Mesenchymal stem cell (in vitro differentiated cells and primary cell): Measurements from ENCODE around the gene GLRX2.

Experiments
- DNase-seq: peaks from one replicate; pipeline ENCODE4 v3.0.0-alpha.2; 2013
- H2AFZ ChIP-seq: one replicate; pipeline ENCODE4 v1.6.1; 2013; ENCODE audit warnings: low read depth, mild to moderate bottlenecking, control low read depth, inconsistent platforms, low read length, moderate library complexity
- H2AK5ac ChIP-seq: 2 replicates; pipeline ENCODE4 v1.6.1; 2013; ENCODE audit warnings: low read length, moderate library complexity, mild to moderate bottlenecking, inconsistent platforms; ENCODE audit not compliant: severe bottlenecking
- H2BK120ac ChIP-seq: one replicate; pipeline ENCODE4 v1.6.1; 2013; ENCODE audit warnings: low read depth, mild to moderate bottlenecking, inconsistent platforms, low read length, moderate library complexity
- H2BK12ac ChIP-seq, 2 experiments: one replicate each; pipeline ENCODE4 v1.6.1; 2013; ENCODE audit warnings: inconsistent platforms in 2 of 2, low read length in 2 of 2, mild to moderate bottlenecking in 2 of 2, moderate library complexity in 2 of 2, control low read depth in 1 of 2
- H2BK15ac ChIP-seq: one replicate; pipeline ENCODE4 v1.6.1; 2013; ENCODE audit warnings: mild to moderate bottlenecking, low read depth, inconsistent platforms; ENCODE audit not compliant: poor library complexity, severe bottlenecking
- H2BK5ac ChIP-seq: 2 replicates; pipeline ENCODE4 v1.6.1; 2013; ENCODE audit warnings: low read depth, mild to moderate bottlenecking, low read length, control low read depth, inconsistent platforms; ENCODE audit not compliant: poor library complexity, severe bottlenecking
- H3K14ac ChIP-seq, 2 experiments: one replicate each; pipeline ENCODE4 v1.6.1; 2013; ENCODE audit warnings: inconsistent platforms in 2 of 2, low read length in 2 of 2, control low read depth in 1 of 2, mild to moderate bottlenecking in 1 of 2, moderate library complexity in 1 of 2
- H3K18ac ChIP-seq, 2 experiments: one replicate each; pipeline ENCODE4 v1.6.1; 2013; ENCODE audit warnings: inconsistent platforms in 2 of 2, low read length in 2 of 2, control low read depth in 1 of 2, low read depth in 1 of 2, mild to moderate bottlenecking in 1 of 2
- H3K23ac ChIP-seq, 2 experiments: one replicate each; pipeline ENCODE4 v1.6.1; 2013; ENCODE audit warnings: inconsistent platforms in 2 of 2, low read length in 2 of 2, mild to moderate bottlenecking in 2 of 2, moderate library complexity in 2 of 2, control low read depth in 1 of 2
- H3K27ac ChIP-seq: 2 replicates; pipeline ENCODE4 v1.5.1; 2013; ENCODE audit warnings: mild to moderate bottlenecking, moderate library complexity, low read length, control low read depth, inconsistent platforms; ENCODE audit not compliant: poor library complexity, severe bottlenecking
- H3K27me3 ChIP-seq, 2 experiments: 2 replicates each; pipeline versions ENCODE4 v1.6.1 to v1.7.0; 2013; ENCODE audit warnings: low read length in 2 of 2, mild to moderate bottlenecking in 2 of 2, moderate library complexity in 2 of 2, control low read depth in 1 of 2, inconsistent platforms in 1 of 2; ENCODE audit not compliant: control insufficient read depth in 1 of 2, insufficient read depth in 1 of 2
- H3K36me3 ChIP-seq, 2 experiments: 2 replicates each; pipeline versions ENCODE4 v1.6.1 to v1.7.0; 2013; ENCODE audit warnings: low read length in 2 of 2, control low read depth in 1 of 2, inconsistent platforms in 1 of 2, low read depth in 1 of 2, mild to moderate bottlenecking in 1 of 2; ENCODE audit not compliant: insufficient read depth in 2 of 2, control insufficient read depth in 1 of 2
- H3K4ac ChIP-seq, 2 experiments: one replicate each; pipeline ENCODE4 v1.6.1; 2013; ENCODE audit warnings: inconsistent platforms in 2 of 2, low read length in 2 of 2, mild to moderate bottlenecking in 2 of 2, moderate library complexity in 2 of 2, control low read depth in 1 of 2, low read depth in 1 of 2
- H3K4me1 ChIP-seq: 2 replicates; pipeline ENCODE4 v1.6.1; 2013; ENCODE audit warnings: low read depth, low read length, control low read depth; ENCODE audit not compliant: control insufficient read depth, insufficient read depth
- H3K4me2 ChIP-seq: 2 replicates; pipeline ENCODE4 v1.6.1; 2013; ENCODE audit warnings: low read length, mild to moderate bottlenecking, inconsistent platforms; ENCODE audit not compliant: poor library complexity, severe bottlenecking
- H3K4me3 ChIP-seq, 2 experiments: 2 replicates each; pipeline versions ENCODE4 v1.5.1 to v1.7.0; 2013; ENCODE audit warnings: low read length in 2 of 2, mild to moderate bottlenecking in 2 of 2, control low read depth in 1 of 2, low read depth in 1 of 2; ENCODE audit not compliant: insufficient read depth in 1 of 2
- H3K79me1 ChIP-seq: replicated peaks from 2 replicates; pipeline ENCODE4 v1.6.1; 2013; ENCODE audit warnings: mild to moderate bottlenecking, control low read depth, low read length, inconsistent platforms; ENCODE audit not compliant: poor library complexity, severe bottlenecking
- H3K9ac ChIP-seq: 2 replicates; pipeline ENCODE4 v1.7.0; 2013; ENCODE audit warnings: mild to moderate bottlenecking, low read length, moderate library complexity
- H3K9me3 ChIP-seq: 2 replicates; pipeline ENCODE4 v1.7.0; 2013; ENCODE audit warnings: mild to moderate bottlenecking, low read length; ENCODE audit not compliant: control insufficient read depth
- H4K8ac ChIP-seq: one replicate; pipeline ENCODE4 v1.6.1; 2013; ENCODE audit warnings: inconsistent platforms, mild to moderate bottlenecking, low read length, moderate library complexity
- H4K91ac ChIP-seq: one replicate; pipeline ENCODE4 v1.6.1; 2013; ENCODE audit warnings: mild to moderate bottlenecking, low read length, inconsistent platforms
- WGBS: methylation state at CpG from one replicate; pipeline ENCODE4 v1.1.7; 2013; ENCODE audit warnings: mixed read lengths; 5-methylcytosine and 5-hydroxymethylcytosine counted together

Gene GLRX2

GRCh38 chr1:193060406-193060805, 44.8 kb downstream of the GLRX2 start:
- H2AK5ac ChIP-seq, result no peak overlapping the region
- peak overlapping the region; percentile 62 for H3K27ac ChIP-seq
- H3K9ac ChIP-seq, result peak overlapping the region; percentile 99
- no peak overlapping the region for H4K8ac ChIP-seq
- no peak overlapping the region for H2BK120ac ChIP-seq
- no peak overlapping the region for H2BK12ac ChIP-seq
- no peak overlapping the region for H2BK5ac ChIP-seq
- H3K4ac ChIP-seq, result no peak overlapping the region
- peak overlapping the region; percentile 77 for H3K4me2 ChIP-seq
- peak overlapping the region in 1 of 2 experiments; percentile 90 for H3K4me3 ChIP-seq
- H3K18ac ChIP-seq, result no peak overlapping the region
- no peaks in the 10 kb centered on the region for H3K79me1 ChIP-seq
- H3K36me3 ChIP-seq, result no peaks in the 10 kb centered on the region
- WGBS, result 43% methylated on average over 3 of the region's 4 CpGs
- H2BK15ac ChIP-seq, result no peak overlapping the region
- H3K9me3 ChIP-seq, result no peaks in the 10 kb centered on the region
- H3K14ac ChIP-seq, result no peak overlapping the region
- H3K23ac ChIP-seq, result no peak overlapping the region
- H3K27me3 ChIP-seq, result no peaks in the 10 kb centered on the region
- peaks cover 4% of the 10 kb centered on the region for H3K4me1 ChIP-seq
- no peak overlapping the region for H2AFZ ChIP-seq
- no peak for DNase-seq
- no peak overlapping the region for H4K91ac ChIP-seq

- H3K23ac ChIP-seq, result no peak overlapping the region
- no peak overlapping the region for H4K91ac ChIP-seq
- H3K4me2 ChIP-seq, result peak overlapping the region; percentile 42
- no peak overlapping the region for H3K14ac ChIP-seq
- H2BK120ac ChIP-seq, result no peak overlapping the region
- H3K9ac ChIP-seq, result peak overlapping the region; percentile 99
- H2AK5ac ChIP-seq, result no peak overlapping the region
- peaks cover 4% of the 10 kb centered on the region for H3K4me1 ChIP-seq
- H2BK5ac ChIP-seq, result peak overlapping the region; percentile 82
- no peaks in the 10 kb centered on the region for H3K36me3 ChIP-seq
- no peak for DNase-seq
- WGBS, result 0% methylated on average over 8 of the region's 9 CpGs
- no peak overlapping the region for H2BK12ac ChIP-seq
- H3K79me1 ChIP-seq, result peaks cover 2% of the 10 kb centered on the region
- no peak overlapping the region for H3K4ac ChIP-seq
- H3K27me3 ChIP-seq, result no peaks in the 10 kb centered on the region
- peak overlapping the region; percentile 97 for H3K27ac ChIP-seq
- H3K18ac ChIP-seq, result no peak overlapping the region
- no peaks in the 10 kb centered on the region for H3K9me3 ChIP-seq
- H2BK15ac ChIP-seq, result peak overlapping the region; percentile 28
- no peak overlapping the region for H2AFZ ChIP-seq
- H4K8ac ChIP-seq, result no peak overlapping the region
- H3K4me3 ChIP-seq, result peak overlapping the region; percentile 86 to 90
Observed at GRCh38 chr1:193060115-193060403, 45.2 kb downstream of the GLRX2 start.

GRCh38 chr1:193059282-193060114, 45.7 kb downstream of the GLRX2 start, which contains the start of the genes RO60 and UCHL5:
RO60 (plus strand) TSS chr1:193059612; CDS start chr1:193069055, 9,443 bp downstream.
UCHL5 (minus strand) TSS chr1:193059360; CDS start chr1:193059260, 100 bp downstream.
- peak within 1 kb of the TSS; percentile 92 to 97 for H3K18ac ChIP-seq
- H3K27me3 ChIP-seq, result no peaks in the 10 kb centered on the region
- peaks cover 4% of the 10 kb centered on the region for H3K79me1 ChIP-seq
- peak within 1 kb of the TSS in 1 of 2 experiments; percentile 65 for H2BK12ac ChIP-seq
- peaks cover 4% of the 10 kb centered on the region for H3K4me1 ChIP-seq
- H3K27ac ChIP-seq, result peak within 1 kb of the TSS; percentile 97
- H2BK120ac ChIP-seq, result peak within 1 kb of the TSS; percentile 15
- peak within 1 kb of the TSS in 1 of 2 experiments; percentile 96 for H3K23ac ChIP-seq
- H2BK15ac ChIP-seq, result peak within 1 kb of the TSS; percentile 87
- DNase-seq, result peak; percentile 99
- H3K36me3 ChIP-seq, result no peaks in the 10 kb centered on the region
- no peaks in the 10 kb centered on the region for H3K9me3 ChIP-seq
- H3K4me2 ChIP-seq, result peak within 1 kb of the TSS; percentile 77
- H2BK5ac ChIP-seq, result peak within 1 kb of the TSS; percentile 82
- H3K9ac ChIP-seq, result peak within 1 kb of the TSS; percentile 99
- H4K8ac ChIP-seq, result peak within 1 kb of the TSS; percentile 93
- peak within 1 kb of the TSS; percentile 84 to 96 for H3K4ac ChIP-seq
- H3K4me3 ChIP-seq, result peak within 1 kb of the TSS; percentile 86 to 90
- H3K14ac ChIP-seq, result peak within 1 kb of the TSS in 1 of 2 experiments; percentile 91
- no peak within 1 kb of the TSS for H2AK5ac ChIP-seq
- peak within 1 kb of the TSS; percentile 98 for H2AFZ ChIP-seq
- peak within 1 kb of the TSS; percentile 95 for H4K91ac ChIP-seq
- WGBS, result under 1% methylated on average over 65 of the region's 74 CpGs

- H4K91ac ChIP-seq, result peak overlapping the region; percentile 69
- H3K27me3 ChIP-seq, result no peaks in the 10 kb centered on the region
- peak overlapping the region; percentile 13 to 62 for H3K18ac ChIP-seq
- H3K4me1 ChIP-seq, result peaks cover 4% of the 10 kb centered on the region
- peak overlapping the region in 1 of 2 experiments; percentile 30 for H3K14ac ChIP-seq
- peak; percentile 70 for DNase-seq
- H3K4me2 ChIP-seq, result peak overlapping the region; percentile 42
- peak overlapping the region in 1 of 2 experiments; percentile 63 for H3K23ac ChIP-seq
- no peaks in the 10 kb centered on the region for H3K9me3 ChIP-seq
- no peak overlapping the region for H2BK5ac ChIP-seq
- H3K79me1 ChIP-seq, result peaks cover 9% of the 10 kb centered on the region
- H2AFZ ChIP-seq, result peak overlapping the region; percentile 11
- H2AK5ac ChIP-seq, result no peak overlapping the region
- H3K27ac ChIP-seq, result peak overlapping the region; percentile 97
- no peak overlapping the region for H2BK120ac ChIP-seq
- H2BK15ac ChIP-seq, result no peak overlapping the region
- peak overlapping the region; percentile 86 to 90 for H3K4me3 ChIP-seq
- no peaks in the 10 kb centered on the region for H3K36me3 ChIP-seq
- WGBS, result 4% methylated on average over 37 of the region's 37 CpGs
- peak overlapping the region; percentile 84 for H4K8ac ChIP-seq
- peak overlapping the region; percentile 5 to 57 for H3K4ac ChIP-seq
- H2BK12ac ChIP-seq, result no peak overlapping the region
- peak overlapping the region; percentile 99 for H3K9ac ChIP-seq
Observed at GRCh38 chr1:193058529-193059281, 46.5 kb downstream of the GLRX2 start.
